B cell (primary cell): ENCODE measurements around the gene CYRIA. TPM values are rescaled to one million over a fixed set of nuclear protein-coding genes. Genes with fewer than 3 reads are reported as not detected.

Source experiments
- ATAC-seq: fragments of 200-7000 bp; cut with Tn5 transposase; one replicate; pipeline ENCODE4 v1.10.0; 2021; ENCODE audit warnings: low read depth, mild to moderate bottlenecking, moderate number of reproducible peaks, moderate library complexity
- CTCF ChIA-PET: fragments of 350-600 bp; sonication (Branson Sonifier 250); formaldehyde crosslinking; loops from one replicate; lab custom pipeline; 2021; ENCODE audit warnings: antibody characterized with exemption, inconsistent platforms; lab: Charles Lee
- POLR2A ChIA-PET: fragments of 350-600 bp; sonication (Branson Sonifier 250); formaldehyde crosslinking; loops from one replicate; lab custom pipeline; 2021; ENCODE audit warnings: antibody characterized with exemption; lab: Charles Lee
- DNase-seq: peaks from one replicate; pipeline ENCODE4 v3.0.0; 2013
- H2AFZ ChIP-seq: 2 replicates; pipeline ENCODE4 v1.6.1; 2012; ENCODE audit warnings: mild to moderate bottlenecking, low read depth, low read length; ENCODE audit not compliant: insufficient read depth, poor library complexity, severe bottlenecking
- H3K27ac ChIP-seq, 2 donors: 1 replicate in 1 of 2; 2 replicates in 1 of 2; pipeline ENCODE4 v1.5.1; 2012 to 2013; ENCODE audit warnings: low read length in 2 of 2, mild to moderate bottlenecking in 2 of 2, moderate library complexity in 1 of 2
- H3K27me3 ChIP-seq, 4 experiments: fragments of 200-600 bp in 1 of 4; sonication (generic) in 1 of 4; replicated peaks in 1 of 4; 1 replicate in 2 of 4; 2 replicates in 2 of 4; pipeline versions ENCODE4 v1.6.1 to v1.7.0; 2013 to 2016; ENCODE audit warnings: low read length in 3 of 4, mild to moderate bottlenecking in 2 of 4, mixed read lengths in 1 of 4, moderate library complexity in 1 of 4; ENCODE audit not compliant: insufficient read depth in 4 of 4, control insufficient read depth in 3 of 4; ENCODE audit errors: control extremely low read depth in 1 of 4
- H3K36me3 ChIP-seq, 2 experiments: replicated peaks in 1 of 2; 1 replicate in 1 of 2; 2 replicates in 1 of 2; pipeline versions ENCODE4 v1.6.1 to v1.7.1; 2013; ENCODE audit warnings: low read length in 1 of 2; ENCODE audit not compliant: insufficient read depth in 2 of 2, control insufficient read depth in 1 of 2; ENCODE audit errors: control extremely low read depth in 1 of 2, extremely low read depth in 1 of 2
- H3K4me1 ChIP-seq, 2 donors: fragments of 200-600 bp in 1 of 2; sonication (generic) in 1 of 2; 1 replicate in 1 of 2; 2 replicates in 1 of 2; pipeline versions ENCODE4 v1.5.1 to v1.6.1; 2013 to 2017; ENCODE audit warnings: low read length in 2 of 2; ENCODE audit not compliant: control insufficient read depth in 2 of 2, insufficient read depth in 2 of 2
- H3K4me2 ChIP-seq: replicated peaks from 2 replicates; pipeline ENCODE3; 2012; ENCODE audit warnings: mild to moderate bottlenecking, low read depth, low read length; ENCODE audit not compliant: poor library complexity, severe bottlenecking
- H3K4me3 ChIP-seq, 5 experiments: fragments of 200-600 bp in 1 of 5; sonication (generic) in 1 of 5; 1 replicate in 3 of 5; 2 replicates in 2 of 5; pipeline versions ENCODE4 v1.5.1 to v1.7.0; 2011 to 2016; ENCODE audit warnings: low read length in 4 of 5, mild to moderate bottlenecking in 4 of 5, low read depth in 2 of 5, control low read depth in 1 of 5, moderate library complexity in 1 of 5; ENCODE audit not compliant: insufficient read depth in 1 of 5; ENCODE audit errors: control extremely low read depth in 1 of 5, extremely low read depth in 1 of 5
- H3K79me2 ChIP-seq: fragments of 200-600 bp; sonication (generic); one replicate; pipeline ENCODE4 v1.6.0; 2016; ENCODE audit warnings: low read length; ENCODE audit not compliant: control insufficient read depth, insufficient read depth
- H3K9ac ChIP-seq: fragments of 200-600 bp; sonication (generic); 2 replicates; pipeline ENCODE4 v1.6.1; 2017; ENCODE audit warnings: mild to moderate bottlenecking, low read length, moderate library complexity
- H3K9me3 ChIP-seq, 3 donors: one replicate each; pipeline versions ENCODE4 v1.6.1 to v1.7.1; 2013; ENCODE audit warnings: low read length in 2 of 3; ENCODE audit not compliant: control insufficient read depth in 2 of 3, insufficient read depth in 1 of 3; ENCODE audit errors: control extremely low read depth in 1 of 3
- H4K20me1 ChIP-seq: 2 replicates; pipeline ENCODE4 v1.6.0; 2012; ENCODE audit warnings: mild to moderate bottlenecking, low read length; ENCODE audit not compliant: insufficient read depth, control insufficient read depth, poor library complexity, severe bottlenecking
- H3K27ac Mint-ChIP-seq: one replicate; pipeline ENCODE4 v1.8.0; 2021; ENCODE audit warnings: mixed read lengths
- H3K27me3 Mint-ChIP-seq: one replicate; pipeline ENCODE4 v1.8.0; 2021; ENCODE audit warnings: mixed read lengths
- H3K4me1 Mint-ChIP-seq: one replicate; pipeline ENCODE4 v1.8.0; 2021; ENCODE audit warnings: mixed read lengths
- H3K4me3 Mint-ChIP-seq: one replicate; pipeline ENCODE4 v1.8.0; 2021; ENCODE audit warnings: mixed read lengths
- H3K9me3 Mint-ChIP-seq: one replicate; pipeline ENCODE4 v1.8.0; 2022; ENCODE audit warnings: mixed read lengths; ENCODE audit not compliant: insufficient read depth
- CTCF ChIP-seq: fragments of 200-600 bp; IDR thresholded peaks from one replicate; pipeline ENCODE4 v1.8.0; 2022; ENCODE audit warnings: antibody characterized with exemption, mild to moderate bottlenecking
- EZH2 ChIP-seq: IDR thresholded peaks from 2 replicates; pipeline ENCODE4 v1.6.1; 2012; ENCODE audit warnings: borderline replicate concordance, low read depth, mild to moderate bottlenecking, moderate library complexity, low read length; ENCODE audit not compliant: insufficient read depth, poor library complexity, severe bottlenecking
- WGBS: methylation state at CpG from one replicate; pipeline ENCODE4 v1.1.5; 2013; ENCODE audit warnings: missing lambda C conversion rate; ENCODE audit not compliant: insufficient coverage; 5-methylcytosine and 5-hydroxymethylcytosine counted together
- intact Hi-C: fragments of 100-400 bp; cut with micrococcal nuclease; formaldehyde crosslinking; loops from one replicate; pipeline ENCODE4 v1.10.0; 2022
- polyA plus RNA-seq: library from polyadenylated mRNA; depleted of rRNA; stranded (reverse); fragments of >200 nt; gene quantifications from 2 replicates; pipeline ENCODE4 v1.2.3, GENCODE V29; 2012
- total RNA-seq, 2 donors: library from RNA; stranded (reverse); fragments of 120-200 nt in 1 of 2; gene quantifications; 1 replicate in 1 of 2; 2 replicates in 1 of 2; pipeline versions ENCODE4 v1.2.3 to v1.2.4, GENCODE V29; 2013 to 2022

CYRIA gene
- total and polyA plus RNA-seq, 2 donors (not counting 1 experiment from before 2014, with no cell fraction given) = 16.8 to 58.8 TPM

DNA sequence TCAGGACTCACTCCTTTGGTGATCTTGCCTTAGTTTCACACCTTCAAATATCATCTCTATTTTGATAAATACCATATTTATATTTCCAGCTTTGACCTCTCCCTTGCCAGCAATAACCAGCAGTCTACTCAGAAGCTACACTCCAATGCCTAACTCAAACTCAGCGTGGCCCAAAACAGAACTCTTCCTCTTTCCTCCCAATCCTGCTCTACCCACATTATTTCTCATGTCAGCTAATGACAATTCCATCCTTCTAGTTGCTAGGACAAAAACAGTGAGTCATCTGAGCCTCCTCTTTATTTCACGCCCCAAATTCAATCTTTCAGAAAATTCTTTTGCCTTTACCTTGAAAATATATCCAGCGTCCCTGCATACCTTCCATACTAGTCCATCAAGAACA lies 23.5 kb downstream of the CYRIA start:
- Mint-ChIP-seq H3K9me3 (no peaks in the 10 kb centered on the region), H3K27ac (no peak overlapping the region), H3K27me3 (no peaks in the 10 kb centered on the region), H3K4me1 (peaks cover 78% of the 10 kb centered on the region), H3K4me3 (no peak overlapping the region)
- 82% methylated on average over 3 of the region's 3 CpGs for WGBS
- Histone ChIP-seq H4K20me1 (peaks cover 54% of the 10 kb centered on the region), H3K9ac (no peak overlapping the region), H3K4me3 (no peak overlapping the region), H3K9me3 (peaks cover 0 to 13% (median 5%) of the 10 kb centered on the region in 3 donors), H3K36me3 (peaks cover 0 to 56% of the 10 kb centered on the region in 2 experiments), H3K4me1 (peaks cover 16 to 28% of the 10 kb centered on the region in 2 donors), H3K27me3 (no peaks in the 10 kb centered on the region), H3K79me2 (peaks cover 97% of the 10 kb centered on the region), H3K4me2 (no peak overlapping the region), H3K27ac (no peak overlapping the region), H2AFZ (no peak overlapping the region)
- no peak for TF ChIP-seq EZH2
- TF ChIP-seq CTCF = no peak
- ChIA-PET CTCF (interaction anchor here (1.6 to 2.2 kb wide), 2 partner anchors 11 to 29 kb away, joined by 5 read pairs; no protein-coding TSS in a partner anchor), POLR2A (interaction anchor here (1.5 kb wide), 1 partner anchor 11 kb away, joined by 4 read pairs; no protein-coding TSS in a partner anchor)
- intact Hi-C loops = no loop called here
- no peak for ATAC-seq
- no peak for DNase-seq

DNA sequence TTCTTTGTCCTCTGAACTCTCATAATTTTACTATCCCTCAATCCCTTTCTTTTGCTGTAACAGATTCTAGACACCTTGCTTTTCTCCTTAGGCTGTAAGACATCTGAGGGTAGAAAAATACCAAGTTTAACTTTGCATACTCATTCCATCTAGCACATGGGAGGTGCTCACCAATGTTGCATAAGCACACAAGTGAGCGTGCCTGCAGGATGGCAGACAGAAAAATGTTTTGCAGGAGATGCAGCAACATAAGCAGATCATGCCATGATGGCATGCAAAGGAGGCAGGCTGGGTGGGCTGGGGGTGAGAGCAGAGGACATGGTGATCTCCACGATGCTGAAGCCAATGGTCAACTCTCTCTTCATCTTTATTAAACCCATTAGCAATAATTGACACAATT lies 24.1 kb downstream of the CYRIA start:
- Histone ChIP-seq H3K4me2 (no peak overlapping the region), H3K27ac (no peak overlapping the region), H3K79me2 (peaks cover 97% of the 10 kb centered on the region), H4K20me1 (peaks cover 54% of the 10 kb centered on the region), H2AFZ (no peak overlapping the region), H3K27me3 (no peaks in the 10 kb centered on the region), H3K36me3 (peaks cover 0 to 55% of the 10 kb centered on the region in 2 experiments), H3K4me3 (no peak overlapping the region), H3K4me1 (peaks cover 16 to 29% of the 10 kb centered on the region in 2 donors), H3K9ac (no peak overlapping the region), H3K9me3 (peaks cover 0 to 13% (median 5%) of the 10 kb centered on the region in 3 donors)
- WGBS = no CpG with 5 or more reads among the region's 2 CpGs
- no peak overlapping the region for H3K4me3 Mint-ChIP-seq
- ChIA-PET CTCF (no interaction called here), POLR2A (no interaction called here)
- peaks cover 82% of the 10 kb centered on the region for H3K4me1 Mint-ChIP-seq
- no peak overlapping the region for H3K27ac Mint-ChIP-seq
- no peaks in the 10 kb centered on the region for H3K27me3 Mint-ChIP-seq
- DNase-seq (no peak), ATAC-seq (no peak)
- intact Hi-C loops = no loop called here
- TF ChIP-seq EZH2 (no peak), CTCF (no peak)
- H3K9me3 Mint-ChIP-seq = no peaks in the 10 kb centered on the region
